Peyer's patch (tissue), 4 donors: ENCODE data around the gene GRB14. TPM values are rescaled to one million over a fixed set of nuclear protein-coding genes. Genes with fewer than 3 reads are reported as not detected.

Source experiments
- DNase-seq, 3 donors: peaks; one replicate each; pipeline ENCODE4 v3.0.0-alpha.2; 2017 to 2019
- H3K27ac ChIP-seq, 4 donors: fragments of 200-600 bp; sonication (generic); one replicate each; pipeline ENCODE4 v1.5.1; 2016 to 2019
- H3K27me3 ChIP-seq, 2 donors: fragments of 200-600 bp; sonication (generic); one replicate each; pipeline ENCODE4 v1.5.1; 2019
- H3K36me3 ChIP-seq, 3 donors: fragments of 200-600 bp; sonication (generic); one replicate each; pipeline ENCODE4 v1.5.1; 2016 to 2019
- H3K4me1 ChIP-seq, 4 donors: fragments of 200-600 bp; sonication (generic); one replicate each; pipeline ENCODE4 v1.5.1; 2016 to 2019
- H3K4me3 ChIP-seq, 4 donors: fragments of 200-600 bp; sonication (generic); 1 replicate in 3 of 4; 2 replicates in 1 of 4; pipeline ENCODE4 v1.5.1; 2016 to 2019; ENCODE audit warnings: mild to moderate bottlenecking in 1 of 4
- H3K9me3 ChIP-seq, 4 donors: fragments of 200-600 bp; sonication (generic); one replicate each; pipeline ENCODE4 v1.5.1; 2016 to 2019; ENCODE audit warnings: mild to moderate bottlenecking in 1 of 4
- CTCF ChIP-seq, 6 experiments: fragments of 450-650 bp in 4 of 6; fragments of 200-600 bp in 2 of 6; sonication (generic) in 1 of 6; IDR thresholded peaks; one replicate each; pipeline ENCODE4 v1.5.1; 2017 to 2019; ENCODE audit warnings: antibody characterized with exemption in 6 of 6, mild to moderate bottlenecking in 3 of 6, moderate library complexity in 1 of 6
- POLR2A ChIP-seq, 2 donors: fragments of 450-650 bp; IDR thresholded peaks; one replicate each; pipeline ENCODE4 v1.5.1; 2017; ENCODE audit warnings: antibody characterized with exemption in 2 of 2, mild to moderate bottlenecking in 2 of 2, moderate library complexity in 2 of 2
- total RNA-seq, 4 donors: library from RNA; depleted of rRNA; stranded (reverse); fragments of >200 nt; gene quantifications; one replicate each; pipeline ENCODE4 v1.1.0, GENCODE V29; 2016

The GRB14 gene
- total RNA-seq, 4 donors from 2014 or later = 1.1 to 3.1 (median 2.1) TPM

GRCh38 chr2:164545484-164545883 is 75.8 kb downstream of the GRB14 start:
- no peak overlapping the region for H3K4me3 ChIP-seq
- H3K27ac ChIP-seq = no peak overlapping the region
- no peak for TF ChIP-seq CTCF (IDR thresholded peaks at IDR 0.05)
- TF ChIP-seq POLR2A (IDR thresholded peaks at IDR 0.05) = no peak
- no peaks in the 10 kb centered on the region for H3K36me3 ChIP-seq
- no peaks in the 10 kb centered on the region for H3K9me3 ChIP-seq
- DNase-seq = no peak
- H3K4me1 ChIP-seq = no peaks in the 10 kb centered on the region
- H3K27me3 ChIP-seq = no peaks in the 10 kb centered on the region

- DNase-seq = no peak
- H3K4me1 ChIP-seq = no peaks in the 10 kb centered on the region
- TF ChIP-seq CTCF (IDR thresholded peaks at IDR 0.05) (no peak), POLR2A (IDR thresholded peaks at IDR 0.05) (no peak)
- no peak overlapping the region for H3K27ac ChIP-seq
- H3K27me3 ChIP-seq = no peaks in the 10 kb centered on the region
- no peaks in the 10 kb centered on the region for H3K9me3 ChIP-seq
- no peaks in the 10 kb centered on the region for H3K36me3 ChIP-seq
- no peak overlapping the region for H3K4me3 ChIP-seq
Observed at GRCh38 chr2:164542581-164543021, 78.7 kb downstream of the GRB14 start.

- no peaks in the 10 kb centered on the region for H3K27me3 ChIP-seq
- no peaks in the 10 kb centered on the region for H3K9me3 ChIP-seq
- no peak for DNase-seq
- H3K4me3 ChIP-seq = no peak overlapping the region
- TF ChIP-seq CTCF (IDR thresholded peaks at IDR 0.05) (peak in 4 of 6 experiments; percentile 18 to 61 (median 56)), POLR2A (IDR thresholded peaks at IDR 0.05) (no peak)
- no peaks in the 10 kb centered on the region for H3K4me1 ChIP-seq
- H3K36me3 ChIP-seq = no peaks in the 10 kb centered on the region
- H3K27ac ChIP-seq = no peak overlapping the region
Observed at GRCh38 chr2:164538240-164538866, 82.9 kb downstream of the GRB14 start.

- DNase-seq = no peak
- no peak for TF ChIP-seq POLR2A (IDR thresholded peaks at IDR 0.05)
- no peak for TF ChIP-seq CTCF (IDR thresholded peaks at IDR 0.05)
- Histone ChIP-seq H3K27me3 (no peaks in the 10 kb centered on the region), H3K4me3 (no peak overlapping the region), H3K36me3 (no peaks in the 10 kb centered on the region), H3K9me3 (no peaks in the 10 kb centered on the region), H3K27ac (no peak overlapping the region), H3K4me1 (no peaks in the 10 kb centered on the region)
Observed at GRCh38 chr2:164535280-164536025, 85.8 kb downstream of the GRB14 start.

- H3K36me3 ChIP-seq = no peaks in the 10 kb centered on the region
- no peak overlapping the region for H3K4me3 ChIP-seq
- no peak for DNase-seq
- no peak overlapping the region for H3K27ac ChIP-seq
- no peaks in the 10 kb centered on the region for H3K4me1 ChIP-seq
- TF ChIP-seq POLR2A (IDR thresholded peaks at IDR 0.05) (no peak), CTCF (IDR thresholded peaks at IDR 0.05) (no peak)
- H3K9me3 ChIP-seq = no peaks in the 10 kb centered on the region
- no peaks in the 10 kb centered on the region for H3K27me3 ChIP-seq
Observed at GRCh38 chr2:164530464-164530863, 90.8 kb downstream of the GRB14 start.
